ENCODE measurements around the gene LPP. TPM values are rescaled to one million over a fixed set of nuclear protein-coding genes. Genes with fewer than 3 reads are reported as not detected.

Gene LPP
- total RNA-seq, 1 experiment from 2014 or later, result 264 TPM

DNA sequence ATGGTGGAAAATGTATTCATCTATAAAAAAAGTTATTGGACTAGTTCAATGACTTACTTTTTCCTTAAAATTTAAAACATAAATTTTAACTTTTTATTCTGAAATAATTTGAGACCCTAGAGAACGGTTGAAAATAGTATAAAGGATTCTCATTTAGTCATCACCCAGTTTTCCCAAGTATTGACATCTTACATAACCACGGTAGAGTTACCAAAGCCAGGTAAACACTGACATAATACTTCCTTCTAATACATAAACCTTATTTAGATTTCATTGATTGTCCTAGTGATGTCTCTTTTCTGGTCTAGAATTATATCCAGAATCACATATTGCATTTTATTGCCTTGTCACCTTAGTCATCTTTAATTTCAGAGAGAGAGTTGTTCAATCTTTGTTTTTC is 319.1 kb downstream of the LPP start:
- intact Hi-C loops (cut with micrococcal nuclease; ENCODE audit: unreplicated experiment), result no loop called here
- Mint-ChIP-seq H3K4me1 (ENCODE audit: low read depth, unreplicated experiment) (peaks cover 15% of the 10 kb centered on the region), H3K27me3 (ENCODE audit: unreplicated experiment) (no peaks in the 10 kb centered on the region), H3K36me3 (ENCODE audit: insufficient read depth, unreplicated experiment) (no peaks in the 10 kb centered on the region), H3K4me3 (ENCODE audit: low read depth, unreplicated experiment) (no peak overlapping the region), H3K9me3 (ENCODE audit: low read depth, unreplicated experiment) (no peaks in the 10 kb centered on the region), H3K27ac (ENCODE audit: unreplicated experiment) (no peak overlapping the region)
- no TSS peak for BruUV-seq (replicated peaks)
- DNase-seq, result no peak
- TF ChIP-seq, protein P1, sequence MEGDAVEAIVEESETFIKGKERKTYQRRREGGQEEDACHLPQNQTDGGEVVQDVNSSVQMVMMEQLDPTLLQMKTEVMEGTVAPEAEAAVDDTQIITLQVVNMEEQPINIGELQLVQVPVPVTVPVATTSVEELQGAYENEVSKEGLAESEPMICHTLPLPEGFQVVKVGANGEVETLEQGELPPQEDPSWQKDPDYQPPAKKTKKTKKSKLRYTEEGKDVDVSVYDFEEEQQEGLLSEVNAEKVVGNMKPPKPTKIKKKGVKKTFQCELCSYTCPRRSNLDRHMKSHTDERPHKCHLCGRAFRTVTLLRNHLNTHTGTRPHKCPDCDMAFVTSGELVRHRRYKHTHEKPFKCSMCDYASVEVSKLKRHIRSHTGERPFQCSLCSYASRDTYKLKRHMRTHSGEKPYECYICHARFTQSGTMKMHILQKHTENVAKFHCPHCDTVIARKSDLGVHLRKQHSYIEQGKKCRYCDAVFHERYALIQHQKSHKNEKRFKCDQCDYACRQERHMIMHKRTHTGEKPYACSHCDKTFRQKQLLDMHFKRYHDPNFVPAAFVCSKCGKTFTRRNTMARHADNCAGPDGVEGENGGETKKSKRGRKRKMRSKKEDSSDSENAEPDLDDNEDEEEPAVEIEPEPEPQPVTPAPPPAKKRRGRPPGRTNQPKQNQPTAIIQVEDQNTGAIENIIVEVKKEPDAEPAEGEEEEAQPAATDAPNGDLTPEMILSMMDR (IDR thresholded peaks at IDR 0.05; ENCODE audit: unreplicated experiment), result no peak
- CTCF ChIA-PET, result no interaction called here

DNA sequence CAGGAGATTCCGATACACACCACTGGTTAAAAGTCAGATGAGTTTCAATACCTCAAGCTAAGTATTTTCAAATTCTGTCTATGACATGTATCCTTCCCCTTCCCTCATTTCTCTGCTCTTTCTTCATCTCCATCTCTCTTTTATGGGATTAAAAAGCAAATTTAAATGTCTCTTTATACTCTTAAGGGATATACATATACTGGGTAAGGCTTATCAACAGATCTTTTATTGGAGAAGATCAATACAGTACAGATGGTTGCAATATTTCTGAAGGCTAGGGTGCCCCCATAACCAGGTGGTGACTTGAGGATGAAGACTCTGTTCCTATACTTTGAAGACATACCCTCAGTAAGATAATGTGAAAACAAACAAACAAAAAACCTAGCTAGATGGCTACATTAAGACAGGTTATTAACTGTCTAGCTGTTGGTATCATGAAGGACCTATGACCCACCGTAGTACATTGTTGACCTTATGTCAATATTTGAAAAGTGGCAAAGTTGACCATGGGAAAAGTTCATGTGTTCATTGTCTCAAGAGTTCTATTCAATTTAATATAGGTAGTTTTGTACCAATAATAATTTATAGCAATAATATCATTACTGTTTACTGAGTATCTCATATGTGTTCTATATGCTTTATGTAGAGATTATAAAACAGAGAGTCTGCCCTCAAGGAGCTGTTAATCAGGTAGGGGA is 319.8 kb downstream of the LPP start:
- CTCF ChIA-PET, result interaction anchor here (0.6 to 1.2 kb wide), 3 partner anchors 14 to 111 kb away, joined by 3 to 4 read pairs (median 3); no protein-coding TSS in a partner anchor
- peaks cover 15% of the 10 kb centered on the region for H3K4me1 Mint-ChIP-seq (ENCODE audit: low read depth, unreplicated experiment)
- H3K27me3 Mint-ChIP-seq (ENCODE audit: unreplicated experiment), result no peaks in the 10 kb centered on the region
- intact Hi-C loops (cut with micrococcal nuclease; ENCODE audit: unreplicated experiment), result no loop called here
- no peaks in the 10 kb centered on the region for H3K36me3 Mint-ChIP-seq (ENCODE audit: insufficient read depth, unreplicated experiment)
- H3K9me3 Mint-ChIP-seq (ENCODE audit: low read depth, unreplicated experiment), result no peaks in the 10 kb centered on the region
- TF ChIP-seq, protein P1 (IDR thresholded peaks at IDR 0.05; ENCODE audit: unreplicated experiment), result no peak
- no peak for DNase-seq
- H3K4me3 Mint-ChIP-seq (ENCODE audit: low read depth, unreplicated experiment), result no peak overlapping the region
- BruUV-seq (replicated peaks), result no TSS peak
- no peak overlapping the region for H3K27ac Mint-ChIP-seq (ENCODE audit: unreplicated experiment)

DNA sequence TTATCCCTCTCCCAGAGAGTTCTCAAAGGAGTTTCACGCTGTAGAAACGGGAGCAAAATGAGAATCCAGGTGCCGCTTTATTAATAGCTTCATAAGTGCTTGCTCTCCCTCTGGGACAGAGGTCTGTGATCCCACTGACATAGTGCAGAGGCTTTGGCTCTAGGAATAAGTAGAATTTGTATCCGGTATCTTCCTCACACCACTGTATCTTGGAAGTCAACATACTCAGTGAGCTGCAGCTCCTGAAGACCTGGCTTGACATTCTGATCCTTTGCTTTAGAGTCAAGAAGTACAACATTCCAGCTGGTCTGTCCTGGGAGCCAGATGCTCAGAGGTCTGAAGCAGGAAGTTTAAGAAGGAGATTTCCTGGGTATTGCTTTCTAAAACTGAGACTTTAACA is 323.0 kb downstream of the LPP start:
- Mint-ChIP-seq H3K36me3 (ENCODE audit: insufficient read depth, unreplicated experiment) (no peaks in the 10 kb centered on the region), H3K27me3 (ENCODE audit: unreplicated experiment) (no peaks in the 10 kb centered on the region), H3K4me3 (ENCODE audit: low read depth, unreplicated experiment) (no peak overlapping the region), H3K4me1 (ENCODE audit: low read depth, unreplicated experiment) (peaks cover 15% of the 10 kb centered on the region), H3K27ac (ENCODE audit: unreplicated experiment) (no peak overlapping the region), H3K9me3 (ENCODE audit: low read depth, unreplicated experiment) (no peaks in the 10 kb centered on the region)
- BruUV-seq (replicated peaks), result no TSS peak
- no peak for DNase-seq
- CTCF ChIA-PET, result interaction anchor here (0.5 kb wide), 1 partner anchor 36 kb away, joined by 3 read pairs; no protein-coding TSS in a partner anchor
- TF ChIP-seq, protein P1 (IDR thresholded peaks at IDR 0.05; ENCODE audit: unreplicated experiment), result no peak
- intact Hi-C loops (cut with micrococcal nuclease; ENCODE audit: unreplicated experiment), result no loop called here

DNA sequence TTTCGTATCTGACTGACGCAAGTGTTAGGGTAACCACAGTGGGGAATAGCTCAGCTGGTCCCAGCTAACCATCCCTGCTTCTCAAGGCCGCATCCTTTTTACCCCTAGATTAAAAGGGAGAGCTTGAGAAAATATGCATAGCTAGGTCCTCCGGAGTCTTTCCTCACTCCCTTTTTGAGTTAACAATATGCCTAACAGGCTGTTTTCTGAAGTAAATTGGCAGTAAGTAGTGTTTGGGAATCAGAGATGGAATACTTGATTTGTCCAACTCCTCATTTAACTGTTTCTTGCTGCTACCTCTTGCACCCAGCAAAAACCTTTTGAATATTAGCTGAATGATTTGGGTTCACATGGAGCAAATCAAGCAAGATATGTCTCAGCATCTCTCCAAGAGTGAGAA is 326.1 kb downstream of the LPP start:
- no peak for DNase-seq
- BruUV-seq (replicated peaks), result no TSS peak
- no peak overlapping the region for H3K27ac Mint-ChIP-seq (ENCODE audit: unreplicated experiment)
- H3K36me3 Mint-ChIP-seq (ENCODE audit: insufficient read depth, unreplicated experiment), result peaks cover under 1% of the 10 kb centered on the region
- intact Hi-C loops (cut with micrococcal nuclease; ENCODE audit: unreplicated experiment), result no loop called here
- no peak overlapping the region for H3K4me3 Mint-ChIP-seq (ENCODE audit: low read depth, unreplicated experiment)
- no peaks in the 10 kb centered on the region for H3K4me1 Mint-ChIP-seq (ENCODE audit: low read depth, unreplicated experiment)
- H3K9me3 Mint-ChIP-seq (ENCODE audit: low read depth, unreplicated experiment), result no peaks in the 10 kb centered on the region
- CTCF ChIA-PET, result no interaction called here
- no peaks in the 10 kb centered on the region for H3K27me3 Mint-ChIP-seq (ENCODE audit: unreplicated experiment)
- TF ChIP-seq, protein P1 (IDR thresholded peaks at IDR 0.05; ENCODE audit: unreplicated experiment), result no peak
